Fibroblast of skin of left biceps (primary cell): ENCODE measurements around the gene KIF3C.
"Not testable (repeated sequence)": the region's sequence is repeated elsewhere in the genome, so short reads cannot be mapped to it uniquely, and the experiment has no call there.

Experiments
- DNase-seq, 2 experiments: peaks; one replicate each; pipeline ENCODE4 v3.0.0-alpha.2; 2013; ENCODE audit warnings: low read depth in 2 of 2

KIF3C gene

GRCh38 chr2:25917411-25917810 lies 64.9 kb downstream of the KIF3C start:
- not testable (repeated sequence) for DNase-seq

DNA sequence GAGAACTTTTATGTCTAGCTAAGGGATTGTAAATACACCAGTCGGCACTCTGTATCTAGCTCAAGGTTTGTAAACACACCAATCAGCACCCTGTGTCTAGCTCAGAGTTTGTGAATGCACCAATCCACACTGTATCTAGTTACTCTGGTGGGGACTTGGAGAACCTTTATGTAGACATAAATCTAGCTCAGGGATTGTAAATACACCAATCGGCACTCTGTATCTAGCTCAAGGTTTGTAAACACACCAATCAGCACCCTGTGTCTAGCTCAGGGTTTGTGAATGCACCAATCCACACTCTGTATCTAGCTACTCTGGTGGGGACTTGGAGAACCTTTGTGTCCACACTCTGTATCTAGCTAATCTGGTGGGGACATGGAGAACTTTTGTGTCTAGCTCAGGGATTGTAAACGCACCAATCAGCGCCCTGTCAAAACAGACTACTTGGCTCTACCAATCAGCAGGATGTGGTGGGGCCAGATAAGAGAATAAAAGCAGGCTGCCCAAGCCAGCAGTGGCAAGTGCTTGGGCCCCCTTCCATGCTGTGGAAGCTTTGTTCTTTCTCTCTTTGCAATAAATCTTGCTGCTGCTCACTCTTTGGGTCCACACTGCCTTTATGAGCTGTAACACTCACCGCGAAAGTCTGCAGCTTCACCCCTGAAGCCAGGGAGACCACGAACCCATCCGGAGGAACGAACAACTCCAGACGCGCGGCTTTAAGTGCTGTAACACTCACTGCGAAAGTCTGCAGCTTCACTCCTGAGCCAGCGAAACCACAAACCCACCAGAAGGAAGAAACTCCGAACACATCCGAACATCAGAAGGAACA lies 66.1 kb downstream of the KIF3C start:
- DNase-seq: not testable (repeated sequence)

- DNase-seq: not testable (repeated sequence)
Measured at GRCh38 chr2:25915411-25915810, 66.9 kb downstream of the KIF3C start.

DNA sequence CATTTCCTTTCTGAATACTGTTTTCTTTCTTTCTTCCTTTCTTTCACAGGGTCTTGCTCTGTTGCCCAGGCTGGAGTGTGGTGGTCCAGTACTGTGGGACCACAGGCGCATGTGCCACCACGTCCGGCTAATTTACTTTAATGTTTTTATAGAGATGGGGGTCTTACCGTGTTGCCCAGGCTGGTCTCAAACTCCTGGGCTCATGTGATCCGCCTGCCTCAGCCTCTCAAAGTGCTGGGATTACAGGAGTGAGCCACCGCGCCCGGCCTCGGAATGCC lies 68.7 kb downstream of the KIF3C start:
- DNase-seq: not testable (repeated sequence)

- peak in 1 of 2 experiments; percentile 17 for DNase-seq
Measured at GRCh38 chr2:25912851-25913695, 69.2 kb downstream of the KIF3C start.

DNA sequence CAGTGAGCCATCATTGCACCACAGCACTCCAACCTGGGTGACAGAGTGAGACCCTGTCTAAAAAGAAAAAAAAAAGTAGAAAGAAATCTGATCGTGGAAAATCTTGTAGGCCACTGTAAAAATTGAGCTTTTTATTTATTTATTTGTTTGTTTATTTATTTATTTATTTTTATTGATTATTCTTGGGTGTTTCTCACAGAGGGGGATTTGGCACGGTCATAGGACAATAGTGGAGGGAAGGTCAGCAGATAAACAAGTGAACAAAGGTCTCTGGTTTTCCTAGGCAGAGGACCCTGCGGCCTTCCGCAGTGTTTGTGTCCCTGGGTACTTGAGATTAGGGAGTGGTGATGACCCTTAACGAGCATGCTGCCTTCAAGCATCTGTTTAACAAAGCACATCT lies 72.7 kb downstream of the KIF3C start:
- DNase-seq: not testable (repeated sequence)

- no peak for DNase-seq
Measured at GRCh38 chr2:25905126-25905525, 77.2 kb downstream of the KIF3C start.

DNA sequence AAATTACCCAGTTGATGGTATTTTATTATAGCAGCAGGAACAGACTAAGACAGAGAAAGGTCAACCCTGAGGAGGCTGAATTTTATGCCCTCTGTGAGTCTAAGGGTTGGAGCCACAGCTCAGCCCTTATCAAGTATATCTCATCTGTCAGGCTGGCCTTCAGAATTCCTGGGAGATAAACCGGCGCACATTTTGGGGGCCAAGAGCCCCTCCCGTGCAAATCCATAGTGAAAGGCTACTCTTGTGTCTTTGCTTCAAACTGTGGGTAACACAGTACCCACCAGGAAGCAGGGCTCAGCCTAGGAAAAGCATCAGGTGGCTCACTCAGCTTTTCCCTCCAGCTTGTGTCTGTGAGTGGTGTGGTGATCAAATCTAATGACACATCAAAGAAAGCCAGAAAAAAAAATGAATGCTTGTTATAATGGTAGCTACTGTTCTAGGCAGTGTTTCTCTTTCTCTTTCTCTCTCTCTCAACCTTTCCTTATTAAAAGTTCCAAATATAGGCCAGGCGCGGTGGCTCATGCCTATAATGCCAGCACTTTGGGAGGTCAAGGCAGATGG lies 79.0 kb downstream of the KIF3C start:
- no peak for DNase-seq

DNA sequence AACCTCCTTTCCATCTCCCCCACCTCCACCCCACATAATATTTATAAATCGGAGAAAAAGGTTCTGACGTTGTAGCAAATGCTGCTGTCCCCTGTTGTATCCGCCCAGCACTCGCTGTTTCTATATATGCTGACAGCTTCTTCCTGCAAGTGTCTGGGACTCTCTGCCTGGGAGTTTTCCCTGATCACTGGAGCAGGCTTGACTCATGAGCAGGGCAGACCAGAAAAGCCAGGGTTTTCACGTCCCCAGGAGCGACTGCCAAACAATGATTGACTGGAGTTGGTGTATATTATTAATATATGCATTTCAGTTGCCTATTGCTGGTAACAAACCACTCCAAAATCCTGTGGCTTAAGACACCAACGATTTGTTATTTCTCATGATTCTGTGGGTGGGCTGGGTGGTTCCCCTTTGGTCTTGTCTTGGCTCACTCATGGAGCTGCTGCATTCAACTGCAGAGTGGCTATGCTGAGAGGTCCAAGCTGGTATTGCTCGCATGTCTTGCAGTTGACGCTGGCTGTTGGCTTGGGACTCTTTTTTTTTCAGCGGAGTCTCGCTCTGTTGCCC lies 82.8 kb downstream of the KIF3C start:
- DNase-seq: no peak

DNA sequence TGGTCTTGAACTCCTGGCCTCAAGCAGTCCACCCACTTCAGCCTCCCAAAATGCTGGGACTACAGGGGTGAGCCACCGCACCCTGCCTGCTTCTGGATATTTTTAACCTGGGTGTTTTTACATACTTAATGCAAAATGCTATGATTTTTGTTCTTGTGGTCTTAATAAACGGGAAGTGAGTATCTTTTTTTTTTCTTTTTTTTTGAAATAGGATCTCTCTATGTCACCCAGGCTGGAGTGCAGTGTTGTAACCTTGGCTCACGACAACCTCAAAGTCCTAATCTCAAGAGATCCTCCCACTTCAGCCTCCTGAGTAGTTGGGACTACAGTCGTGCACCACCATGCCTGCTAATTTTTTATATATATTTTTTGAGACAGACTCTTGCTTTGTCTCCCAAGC lies 84.8 kb downstream of the KIF3C start:
- DNase-seq: no peak

DNA sequence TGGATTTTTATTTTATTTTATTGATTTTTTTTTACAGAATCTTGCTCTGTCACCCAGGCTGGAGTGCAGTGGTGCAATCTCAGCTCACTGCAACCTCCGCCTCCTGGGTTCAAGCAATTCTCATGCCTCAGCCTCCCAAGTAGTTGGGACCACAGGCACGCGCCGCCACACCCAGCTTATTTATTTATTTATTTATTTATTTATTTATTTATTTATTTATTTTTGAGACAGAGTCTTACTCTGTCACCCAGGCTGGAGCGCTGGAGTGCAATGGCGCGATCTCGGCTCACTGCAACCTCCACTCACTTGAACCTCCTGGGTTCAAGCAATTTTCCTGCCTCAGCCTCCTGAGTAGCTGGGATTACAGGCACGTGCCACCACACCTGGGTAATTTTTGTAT lies 86.0 kb downstream of the KIF3C start:
- DNase-seq: not testable (repeated sequence)

DNA sequence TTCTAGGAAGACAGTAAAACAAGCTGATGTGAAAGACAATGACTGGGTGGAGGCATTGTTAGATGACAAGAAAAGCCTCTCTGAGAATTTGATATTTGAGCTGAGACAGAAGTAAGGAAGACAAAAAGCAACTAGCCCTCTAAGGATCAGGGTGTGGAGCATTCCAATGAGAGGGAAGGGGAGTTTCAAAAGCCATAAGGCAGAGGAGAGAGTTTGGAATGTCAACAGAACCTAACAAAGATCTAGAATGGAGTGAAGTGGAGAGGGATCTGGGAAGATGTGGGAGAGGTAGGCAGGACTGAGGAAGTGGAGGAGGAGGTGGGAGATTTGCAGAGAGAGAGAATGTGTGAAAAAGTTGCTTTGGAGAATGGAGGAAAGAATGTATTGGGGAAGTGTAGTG lies 86.7 kb downstream of the KIF3C start:
- no peak for DNase-seq

DNA sequence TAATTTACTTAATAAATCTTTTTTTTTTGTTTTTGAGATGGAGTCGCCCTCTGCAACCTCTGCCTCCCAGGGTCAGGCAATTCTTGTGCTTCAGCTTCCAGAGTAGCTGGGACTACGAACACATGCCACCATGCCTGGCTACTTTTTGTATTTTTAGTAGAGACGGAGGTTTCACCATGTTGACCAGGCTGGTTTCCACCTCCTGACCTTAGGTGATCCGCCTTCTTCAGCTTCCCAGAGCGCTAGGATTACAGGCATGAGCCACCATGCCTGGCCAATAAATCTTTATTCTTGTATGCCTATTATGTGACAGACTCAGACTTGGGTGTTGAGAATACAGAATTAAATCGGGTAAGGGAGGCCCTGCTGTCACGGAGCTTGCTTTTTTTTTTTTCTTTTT lies 87.3 kb downstream of the KIF3C start:
- no peak for DNase-seq

DNA sequence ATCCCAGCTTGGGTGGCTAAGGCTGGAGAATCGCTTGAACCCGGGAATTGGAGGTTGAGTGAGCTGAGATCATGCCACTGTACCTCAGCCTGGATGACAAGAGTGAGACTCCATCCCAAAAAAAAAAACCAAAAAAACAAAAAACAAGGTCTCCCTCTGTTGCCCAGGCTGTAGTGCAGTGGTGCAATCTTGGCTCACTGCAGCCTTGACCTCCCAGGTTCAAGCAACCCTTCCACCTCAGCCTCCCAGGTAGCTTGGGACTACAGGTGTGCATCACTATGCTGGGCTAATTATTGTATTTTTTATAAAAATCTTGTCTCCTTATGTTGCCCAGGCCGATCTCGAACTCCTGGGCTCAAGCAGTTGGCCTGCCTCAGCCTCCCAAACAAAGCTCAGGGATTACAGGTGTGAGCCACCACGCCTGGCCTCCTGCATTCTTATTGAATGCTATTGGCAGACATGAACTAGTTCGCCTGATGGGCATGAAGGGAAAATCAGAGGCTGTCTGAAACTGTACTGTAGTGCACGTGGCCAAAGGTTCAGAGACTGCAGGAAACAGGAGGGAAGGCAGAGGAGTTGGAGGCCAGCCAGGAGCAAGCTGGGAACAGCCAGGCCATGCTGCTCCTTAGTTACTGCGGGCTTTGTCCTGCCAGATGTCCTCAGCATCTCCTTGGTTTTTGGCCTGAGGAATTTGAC lies 88.0 kb downstream of the KIF3C start:
- DNase-seq: no peak

DNA sequence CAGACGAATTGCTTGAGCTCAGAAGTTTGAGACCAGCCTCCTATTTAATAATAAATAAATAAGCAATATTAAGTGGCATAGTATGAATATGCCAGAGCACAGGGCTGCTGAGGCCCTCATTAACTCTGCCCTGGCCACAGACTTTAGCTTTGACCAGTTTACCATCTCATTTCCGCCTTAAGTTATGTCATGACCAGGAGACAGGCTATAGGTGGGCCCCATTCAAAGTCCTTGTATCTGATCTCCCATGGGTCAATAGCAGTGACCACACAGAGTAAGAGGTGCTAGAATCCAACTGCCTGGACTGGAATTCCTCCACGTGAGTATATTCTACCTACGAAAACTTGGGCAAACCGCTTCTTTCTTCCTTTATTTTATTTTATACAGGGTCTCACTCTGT lies 90.6 kb downstream of the KIF3C start:
- DNase-seq: no peak

DNA sequence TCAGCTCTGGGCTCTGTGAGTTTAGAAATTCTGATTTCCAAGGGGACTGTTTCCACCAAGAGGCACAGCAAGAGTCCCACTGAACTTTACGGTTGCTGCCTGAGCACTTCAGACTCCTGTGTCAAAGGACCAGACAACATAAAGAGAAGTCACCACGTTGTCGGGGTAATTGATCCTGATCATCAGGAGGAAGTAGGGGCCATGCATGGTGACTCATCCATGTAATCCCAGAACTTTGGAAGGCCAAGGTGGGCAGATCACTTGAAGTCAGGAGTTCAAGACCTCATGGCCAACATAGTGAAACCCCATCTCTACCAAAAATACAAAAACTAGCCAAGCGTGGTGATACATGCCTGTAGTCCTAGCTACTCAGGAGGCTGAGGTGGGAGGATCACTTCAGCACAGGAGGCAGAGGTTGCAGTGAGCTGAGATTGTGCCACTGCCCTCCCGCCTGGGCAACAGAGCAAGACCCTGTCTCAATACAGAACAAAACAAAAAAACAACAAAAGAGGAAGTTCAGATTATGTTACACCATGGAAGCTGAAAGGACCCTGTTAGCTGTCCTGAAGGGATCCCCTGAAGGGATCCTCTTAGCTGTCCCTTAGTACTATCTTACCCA lies 94.6 kb downstream of the KIF3C start:
- no peak for DNase-seq

GRCh38 chr2:25885933-25886332 lies 96.4 kb downstream of the KIF3C start:
- DNase-seq: no peak

- DNase-seq: no peak
Measured at GRCh38 chr2:25881764-25882163, 100.5 kb downstream of the KIF3C start.

DNA sequence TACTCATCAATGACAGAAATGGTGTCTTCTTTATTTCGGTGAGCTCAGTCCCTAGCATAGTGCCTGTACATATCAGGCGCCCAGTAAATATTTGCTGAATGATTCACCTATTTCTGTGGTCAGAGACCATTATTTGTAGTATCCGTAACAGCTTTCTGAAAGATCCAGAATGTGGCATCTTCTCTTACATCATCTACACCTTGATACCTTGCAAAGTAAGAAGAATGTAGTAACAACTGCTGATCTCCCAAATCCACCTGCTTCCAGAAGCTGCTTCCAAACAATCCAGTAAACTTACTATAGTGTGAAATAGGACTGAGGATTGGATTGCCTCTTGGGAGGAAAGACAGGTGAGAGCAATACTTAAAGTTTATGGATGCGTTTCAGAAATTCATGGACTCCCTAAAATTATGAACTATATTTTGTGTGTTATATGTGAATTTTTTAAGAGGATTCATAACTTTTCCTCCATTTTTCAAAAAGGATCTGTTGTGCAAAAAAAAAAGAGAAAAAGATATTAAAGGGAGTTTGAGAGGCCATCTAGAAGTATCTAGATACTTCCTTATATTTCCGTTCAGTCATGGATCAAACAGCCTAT lies 103.1 kb downstream of the KIF3C start:
- DNase-seq: no peak

GRCh38 chr2:25878361-25879132 lies 103.8 kb downstream of the KIF3C start, which contains the start of gene ASXL2:
Gene ASXL2 (minus strand): TSS chr2:25878487. CDS start chr2:25878222, 265 bp downstream.
- DNase-seq: peak; percentile 87 to 91
